Suprapubic skin (tissue), 4 donors: ENCODE data around the gene AP3D1. TPM values are rescaled to one million over a fixed set of nuclear protein-coding genes. Genes with fewer than 3 reads are reported as not detected.

Experiments used
- DNase-seq, 2 donors: peaks; one replicate each; pipeline ENCODE4 v3.0.0-alpha.2; 2019; ENCODE audit warnings: low spot score in 2 of 2
- H3K27ac ChIP-seq: fragments of 200-600 bp; sonication (generic); one replicate; pipeline ENCODE4 v1.5.1; 2019
- H3K27me3 ChIP-seq: fragments of 200-600 bp; sonication (generic); one replicate; pipeline ENCODE4 v1.5.1; 2019
- H3K36me3 ChIP-seq: fragments of 200-600 bp; sonication (generic); one replicate; pipeline ENCODE4 v1.5.1; 2019
- H3K4me1 ChIP-seq: fragments of 200-600 bp; sonication (generic); one replicate; pipeline ENCODE4 v1.5.1; 2019
- H3K4me3 ChIP-seq: fragments of 200-600 bp; sonication (generic); one replicate; pipeline ENCODE4 v1.5.1; 2019; ENCODE audit warnings: mild to moderate bottlenecking
- H3K9me3 ChIP-seq: fragments of 200-600 bp; sonication (generic); one replicate; pipeline ENCODE4 v1.5.1; 2019
- CTCF ChIP-seq, 2 donors: fragments of 200-600 bp in 1 of 2; fragments of 450-650 bp in 1 of 2; sonication (generic) in 1 of 2; IDR thresholded peaks; one replicate each; pipeline ENCODE4 v1.5.1; 2016 to 2019; ENCODE audit warnings: antibody characterized with exemption in 2 of 2, mild to moderate bottlenecking in 1 of 2, moderate library complexity in 1 of 2
- EP300 ChIP-seq: sonication (generic); formaldehyde crosslinking; IDR thresholded peaks from one replicate; pipeline ENCODE4 v1.6.1; 2017; ENCODE audit warnings: antibody characterized with exemption
- POLR2A ChIP-seq, 2 donors: fragments of 450-650 bp; IDR thresholded peaks; one replicate each; pipeline ENCODE4 v1.6.1; 2017; ENCODE audit warnings: antibody characterized with exemption in 2 of 2, mild to moderate bottlenecking in 2 of 2, moderate library complexity in 2 of 2
- POLR2AphosphoS5 ChIP-seq, 3 donors: sonication (generic); formaldehyde crosslinking; IDR thresholded peaks; one replicate each; pipeline ENCODE4 v1.6.1; 2017; ENCODE audit warnings: antibody characterized with exemption in 3 of 3
- WGBS: methylation state at CpG from one replicate; pipeline ENCODE4 v1.1.5; 2018; 5-methylcytosine and 5-hydroxymethylcytosine counted together
- total RNA-seq, 4 donors: library from RNA; depleted of rRNA; stranded (reverse); fragments of >200 nt; gene quantifications; one replicate each; pipeline ENCODE4 v1.1.0, GENCODE V29; 2016

The AP3D1 gene
- total RNA-seq, 4 donors from 2014 or later = 65.4 to 99.4 (median 85.4) TPM

GRCh38 chr19:2056837-2057192 is 94.6 kb downstream of the AP3D1 start:
- H3K27ac ChIP-seq = peak overlapping the region; percentile 91
- H3K4me1 ChIP-seq = peaks cover 93% of the 10 kb centered on the region
- no peaks in the 10 kb centered on the region for H3K27me3 ChIP-seq
- peak in 1 of 2 donors; percentile 75 for DNase-seq
- TF ChIP-seq EP300 (no peak), CTCF (IDR thresholded peaks at IDR 0.05) (no peak), POLR2AphosphoS5 (IDR thresholded peaks at IDR 0.05) (no peak), POLR2A (IDR thresholded peaks at IDR 0.05) (no peak)
- no peaks in the 10 kb centered on the region for H3K36me3 ChIP-seq
- H3K9me3 ChIP-seq = no peaks in the 10 kb centered on the region
- 23% methylated on average over 5 of the region's 5 CpGs for WGBS
- no peak overlapping the region for H3K4me3 ChIP-seq

- peak overlapping the region; percentile 91 for H3K27ac ChIP-seq
- peak overlapping the region; percentile 44 for H3K4me3 ChIP-seq
- H3K27me3 ChIP-seq = no peaks in the 10 kb centered on the region
- H3K36me3 ChIP-seq = no peaks in the 10 kb centered on the region
- WGBS = 3% methylated on average over 6 of the region's 22 CpGs
- TF ChIP-seq EP300 (no peak), CTCF (IDR thresholded peaks at IDR 0.05) (no peak), POLR2AphosphoS5 (IDR thresholded peaks at IDR 0.05) (no peak), POLR2A (IDR thresholded peaks at IDR 0.05) (no peak)
- H3K4me1 ChIP-seq = peaks cover 96% of the 10 kb centered on the region
- peak in 1 of 2 donors; percentile 78 for DNase-seq
- no peaks in the 10 kb centered on the region for H3K9me3 ChIP-seq
Observed at GRCh38 chr19:2055931-2056836, 95.2 kb downstream of the AP3D1 start.

GRCh38 chr19:2054763-2055162 is 96.6 kb downstream of the AP3D1 start:
- Histone ChIP-seq H3K4me1 (peaks cover 83% of the 10 kb centered on the region), H3K36me3 (no peaks in the 10 kb centered on the region), H3K27ac (no peak overlapping the region), H3K9me3 (no peaks in the 10 kb centered on the region), H3K27me3 (no peaks in the 10 kb centered on the region), H3K4me3 (no peak overlapping the region)
- 55% methylated on average over 7 of the region's 8 CpGs for WGBS
- peak in 1 of 2 donors; percentile 65 for DNase-seq
- TF ChIP-seq POLR2A (IDR thresholded peaks at IDR 0.05) (no peak), CTCF (IDR thresholded peaks at IDR 0.05) (no peak), POLR2AphosphoS5 (IDR thresholded peaks at IDR 0.05) (no peak), EP300 (no peak)

- no peak overlapping the region for H3K27ac ChIP-seq
- WGBS = 77% methylated on average over 23 of the region's 24 CpGs
- peak; percentile 73 to 79 for DNase-seq
Observed at GRCh38 chr19:2053601-2054389, 97.6 kb downstream of the AP3D1 start.

More at GRCh38 chr19:2053601-2054389, 97.6 kb downstream of the AP3D1 start:
- peak in 1 of 3 donors; percentile 18 for TF ChIP-seq POLR2AphosphoS5 (IDR thresholded peaks at IDR 0.05)
- TF ChIP-seq CTCF (IDR thresholded peaks at IDR 0.05) = no peak
- Histone ChIP-seq H3K4me1 (peaks cover 83% of the 10 kb centered on the region), H3K36me3 (peaks cover under 1% of the 10 kb centered on the region), H3K4me3 (no peak overlapping the region), H3K27me3 (no peaks in the 10 kb centered on the region), H3K9me3 (no peaks in the 10 kb centered on the region)
